Sciatic nerve (tissue), 1 donor: Measurements from ENCODE around the gene L3MBTL3. TPM values are rescaled to one million over a fixed set of nuclear protein-coding genes. Genes with fewer than 3 reads are reported as not detected.

Experiments
- total RNA-seq: library from RNA; stranded (reverse); fragmentation: NEBNext Ultra II Directional; extraction: Animal tissue kit (Norgen Biotek cat#: 25700); gene quantifications from one replicate; pipeline ENCODE4 v1.2.1, GENCODE V29; 2021
- donor health status: DM: no; HTN: no; CAD: no.

The L3MBTL3 gene
- total RNA-seq, 1 donor from 2014 or later = 24.2 TPM

Other genes starting within 250 kb of the L3MBTL3 start
- not detected for gene TMEM244, start 157.3 kb upstream of the L3MBTL3 start, total RNA-seq
- gene SAMD3, start 204.4 kb downstream of the L3MBTL3 start, total RNA-seq = 3.6 TPM